Measurements from ENCODE around the gene FYN. TPM values are rescaled to one million over a fixed set of nuclear protein-coding genes. Genes with fewer than 3 reads are reported as not detected.

The FYN gene
- polyA plus RNA-seq, 1 donor: 127 TPM

- no peak for DNase-seq (ENCODE audit: low read depth)
Observed at GRCh38 chr6:111831408-111831807, 41.8 kb downstream of the FYN start.

- no peak for DNase-seq (ENCODE audit: low read depth)
Observed at GRCh38 chr6:111829998-111830397, 43.3 kb downstream of the FYN start.

- DNase-seq (ENCODE audit: low read depth): no peak
Observed at GRCh38 chr6:111829581-111829980, 43.7 kb downstream of the FYN start.

DNA sequence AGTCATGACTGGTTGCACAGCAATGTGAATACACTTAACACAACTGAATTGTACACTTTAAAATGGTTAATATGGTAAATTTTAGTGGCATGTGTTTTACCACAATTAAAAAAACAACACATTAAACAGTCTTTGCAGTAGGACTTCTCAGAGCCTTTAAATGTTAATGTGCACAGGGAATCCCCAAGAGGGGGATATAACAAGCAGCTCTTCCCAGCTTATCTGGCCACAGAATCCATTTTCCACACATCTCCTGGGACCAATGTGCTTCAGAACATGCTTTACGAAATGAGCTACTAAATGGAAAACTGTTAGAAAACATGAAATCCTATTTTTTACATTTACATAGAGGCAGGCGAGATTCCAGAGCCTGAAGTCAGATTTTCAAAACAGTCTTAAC lies 44.4 kb downstream of the FYN start:
- DNase-seq (ENCODE audit: low read depth): no peak

DNA sequence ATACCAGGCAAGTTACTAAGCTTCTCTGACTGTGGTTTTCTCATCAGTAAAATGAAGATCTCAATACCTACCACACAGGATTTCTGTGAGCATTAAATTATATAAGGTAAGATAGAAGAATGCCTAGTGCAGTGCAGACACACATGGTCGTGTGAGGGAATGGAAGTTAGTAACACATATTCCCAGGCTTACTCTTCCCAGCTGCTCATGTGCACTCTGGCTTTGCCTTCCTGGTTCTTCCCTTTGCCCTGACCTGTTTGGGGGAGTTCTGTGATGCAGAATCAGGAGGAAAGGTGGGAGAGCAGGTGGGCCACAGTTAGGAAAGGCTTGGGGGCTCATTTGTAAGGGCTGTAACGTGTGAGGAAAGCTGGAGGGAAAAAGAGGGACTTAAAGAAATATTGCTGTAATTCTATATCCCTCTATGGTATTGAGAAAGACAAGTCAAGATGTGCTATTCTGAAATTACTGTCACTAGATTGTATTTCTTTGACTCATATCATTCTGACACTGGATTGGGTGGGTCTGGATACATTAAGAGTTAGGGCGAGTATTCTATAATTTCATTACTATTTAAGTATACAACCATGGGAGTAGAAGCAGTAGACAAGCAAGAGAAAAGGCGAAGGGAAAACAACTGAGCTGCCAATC lies 47.7 kb downstream of the FYN start:
- no peak for DNase-seq (ENCODE audit: low read depth)

DNA sequence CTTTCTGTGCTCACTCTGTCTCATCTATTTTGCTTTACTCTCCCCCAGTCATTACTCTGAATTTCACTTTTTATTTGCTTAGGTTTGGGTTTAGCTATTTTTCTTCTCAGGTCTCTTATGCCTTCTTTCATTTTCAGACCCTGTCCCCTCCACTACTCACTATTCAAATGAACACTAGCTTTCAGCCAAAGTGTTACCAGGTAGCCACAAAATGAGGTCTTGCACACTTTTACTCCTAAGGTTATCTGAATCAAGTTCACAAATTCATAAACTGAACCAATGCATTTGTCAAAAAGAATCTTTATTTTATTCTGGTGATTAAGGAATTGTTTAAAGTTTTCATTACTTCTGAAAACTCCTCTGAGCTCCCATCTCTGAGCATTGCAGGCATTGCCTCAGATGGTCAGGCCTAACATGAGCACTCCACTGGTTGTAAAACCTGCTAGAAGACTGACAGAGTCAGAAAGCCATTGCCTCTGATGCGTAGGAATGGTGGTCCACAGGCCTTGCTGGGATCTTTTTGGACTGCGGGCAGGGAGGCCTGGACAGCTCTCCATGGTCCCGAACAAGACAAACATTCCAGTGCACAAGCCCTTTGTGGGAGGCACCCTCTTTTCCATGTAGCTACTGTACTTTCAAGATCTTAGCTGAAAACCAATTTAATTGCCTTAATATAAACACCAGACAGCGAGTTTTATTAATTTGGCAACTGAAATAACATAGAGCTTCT lies 48.5 kb downstream of the FYN start:
- no peak for DNase-seq (ENCODE audit: low read depth)

DNA sequence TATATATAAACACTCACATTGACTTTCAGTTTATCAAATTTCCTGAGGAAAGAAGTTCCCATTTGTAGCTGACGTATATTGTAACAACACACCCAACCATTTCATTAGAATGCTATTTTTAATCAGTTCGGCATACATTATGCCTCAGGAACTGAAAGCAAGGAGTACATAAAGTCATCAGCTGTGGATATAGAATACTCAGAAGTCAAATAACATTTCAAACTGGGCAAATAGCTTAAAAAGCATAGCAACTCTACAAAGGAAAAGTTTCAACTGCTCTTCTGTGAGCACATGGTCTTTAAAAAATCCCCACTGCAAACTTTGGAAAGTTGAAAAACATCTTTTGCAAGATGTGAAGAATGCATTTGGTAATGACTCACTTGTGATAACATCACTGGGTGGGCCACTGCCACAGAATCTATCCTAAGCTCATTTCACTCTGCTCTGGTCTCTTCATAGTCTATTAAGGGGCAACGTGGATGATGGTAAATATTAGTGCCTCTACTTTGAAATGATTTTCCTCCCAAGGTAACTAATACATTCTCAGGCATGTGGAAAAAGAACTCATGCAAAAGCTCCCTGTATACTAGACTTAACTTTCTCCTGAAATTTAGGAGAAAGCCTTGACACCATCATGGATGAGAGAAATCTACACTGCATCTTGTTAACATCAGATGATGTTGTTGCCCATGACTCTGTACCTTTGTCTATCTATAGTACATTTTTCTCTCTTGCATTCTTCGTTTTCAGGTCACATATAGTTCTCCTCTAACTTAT lies 49.2 kb downstream of the FYN start:
- no peak for DNase-seq (ENCODE audit: low read depth)

- no peak for DNase-seq (ENCODE audit: low read depth)
Observed at GRCh38 chr6:111823012-111823411, 50.2 kb downstream of the FYN start.

DNA sequence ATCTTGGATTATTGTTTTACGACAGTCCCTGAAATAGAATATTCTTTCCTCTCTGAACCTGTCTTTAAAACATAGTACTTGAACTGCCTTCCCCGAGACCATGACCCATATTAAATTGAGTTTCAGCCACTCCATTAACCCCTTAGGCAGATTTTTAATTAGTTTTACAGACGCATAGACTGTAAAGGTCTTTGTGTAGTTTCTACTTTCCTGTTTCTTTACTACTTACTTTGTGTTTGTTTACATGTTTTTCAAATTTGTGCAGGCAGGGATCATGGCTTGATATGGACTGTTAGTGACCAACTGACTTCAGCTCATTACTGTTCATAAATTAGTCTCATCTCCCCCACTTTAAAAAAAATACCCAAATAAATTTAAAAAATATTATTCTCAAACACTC lies 53.8 kb downstream of the FYN start:
- DNase-seq (ENCODE audit: low read depth): no peak

- DNase-seq (ENCODE audit: low read depth): no peak
Observed at GRCh38 chr6:111818539-111819226, 54.6 kb downstream of the FYN start.

- no peak for DNase-seq (ENCODE audit: low read depth)
Observed at GRCh38 chr6:111817451-111818120, 55.7 kb downstream of the FYN start.

DNA sequence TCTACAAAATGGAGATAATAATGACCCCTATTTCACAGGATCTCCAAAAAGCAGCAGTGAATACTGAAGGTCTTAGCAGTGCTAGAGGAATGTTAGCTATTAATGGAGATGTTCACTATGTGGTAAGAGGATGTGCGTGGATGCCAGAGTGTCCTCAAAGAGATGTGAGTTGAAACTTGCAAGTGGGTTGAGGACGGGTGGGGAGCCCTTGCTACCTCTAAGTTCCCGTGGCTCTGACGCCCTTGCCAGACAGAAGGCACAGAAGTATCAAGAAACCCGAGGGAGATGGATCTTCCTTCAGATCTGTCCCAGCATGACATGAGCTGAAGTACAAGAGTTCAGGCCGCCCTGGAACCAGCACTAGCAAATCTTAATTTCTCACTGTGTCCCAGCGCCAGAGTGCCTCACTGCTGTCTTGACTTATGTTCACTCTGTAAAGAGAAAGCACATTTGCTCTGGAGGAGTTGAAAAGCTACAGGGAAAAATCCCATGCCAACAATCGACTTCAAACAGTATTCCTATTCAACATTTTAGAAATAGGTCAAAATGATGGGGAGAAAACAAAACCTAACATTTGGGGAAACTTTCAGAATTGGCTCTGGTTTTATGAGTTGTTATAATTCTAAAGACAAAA lies 59.5 kb downstream of the FYN start:
- no peak for DNase-seq (ENCODE audit: low read depth)

DNA sequence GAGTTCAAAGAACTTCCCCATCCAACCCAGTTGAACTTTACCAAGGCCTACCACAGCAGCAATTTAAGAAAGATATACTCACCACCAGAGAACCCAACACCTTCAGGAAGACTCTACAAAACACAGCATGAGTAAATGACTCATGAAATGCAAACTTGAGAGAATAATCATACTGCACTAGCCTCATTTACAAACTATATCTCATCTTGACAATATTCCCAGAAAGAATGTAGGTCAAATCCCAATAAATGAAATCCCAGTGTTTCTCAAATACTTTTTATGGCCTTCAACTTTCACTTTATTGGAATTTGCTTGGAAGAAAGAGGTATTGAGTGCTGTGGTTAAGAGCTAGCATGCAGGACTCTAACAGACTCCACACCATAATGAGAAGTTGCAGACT lies 60.0 kb downstream of the FYN start:
- no peak for DNase-seq (ENCODE audit: low read depth)

- DNase-seq (ENCODE audit: low read depth): no peak
Observed at GRCh38 chr6:111812060-111813038, 60.9 kb downstream of the FYN start.

DNA sequence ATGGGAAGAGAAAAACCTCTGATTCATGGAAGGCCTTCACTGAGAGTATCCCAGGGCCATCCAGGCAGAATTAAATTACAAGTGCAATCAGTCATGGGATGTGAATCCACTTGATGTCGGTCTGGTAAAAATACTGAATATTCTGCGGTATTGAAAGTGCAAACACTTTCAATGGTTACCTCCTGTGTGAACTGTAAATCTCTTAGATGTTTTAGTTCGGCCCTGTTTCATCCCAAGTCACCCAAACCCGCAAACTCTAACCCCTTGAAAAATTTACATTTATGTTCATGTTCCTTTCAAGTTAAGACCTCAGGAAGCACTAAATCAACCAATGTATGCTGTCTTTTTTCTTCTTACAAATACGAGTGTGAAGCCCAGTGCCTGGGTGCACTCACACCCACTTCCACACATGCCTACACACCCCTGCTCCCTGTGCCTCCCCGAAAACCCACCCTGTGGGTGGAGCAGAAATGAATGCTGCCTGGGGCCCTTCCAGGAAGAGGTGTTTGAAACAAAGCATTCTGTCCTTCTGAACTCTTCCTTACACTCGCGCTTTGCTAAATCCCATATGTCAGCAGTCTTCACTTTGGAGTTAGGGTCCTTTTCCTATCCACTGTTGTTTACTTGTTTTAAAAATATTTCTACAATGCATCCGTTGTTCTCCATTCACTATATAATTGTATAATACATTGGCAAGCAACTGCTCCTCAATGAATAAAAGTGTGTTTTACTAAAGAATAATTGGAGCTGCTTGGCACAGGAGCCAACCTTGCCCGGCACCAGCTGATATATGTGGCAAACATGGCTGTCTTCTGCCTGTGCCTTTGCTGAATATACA lies 62.7 kb downstream of the FYN start:
- DNase-seq (ENCODE audit: low read depth): no peak

- no peak for DNase-seq (ENCODE audit: low read depth)
Observed at GRCh38 chr6:111809766-111810165, 63.5 kb downstream of the FYN start.

GRCh38 chr6:111809264-111809663 lies 64.0 kb downstream of the FYN start:
- no peak for DNase-seq (ENCODE audit: low read depth)

DNA sequence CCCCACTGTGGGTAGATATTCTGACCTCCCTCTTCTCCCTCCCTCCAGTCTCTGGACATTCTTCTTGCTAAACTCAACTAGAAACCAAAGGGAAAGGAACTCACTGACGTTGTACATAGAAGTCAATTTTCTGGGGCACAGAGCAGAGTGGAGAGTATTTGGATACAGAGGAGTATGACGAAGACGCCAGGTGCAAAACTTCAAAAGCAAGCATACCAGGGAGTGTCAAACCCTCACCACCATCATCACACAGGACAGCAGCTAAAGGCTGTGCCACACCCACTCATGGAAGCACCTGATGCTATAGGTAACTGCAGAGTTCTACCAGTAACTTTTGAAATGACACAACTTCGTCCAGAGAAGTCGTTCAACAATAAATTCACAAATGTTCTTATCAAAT lies 64.8 kb downstream of the FYN start:
- DNase-seq (ENCODE audit: low read depth): no peak

Measured in forelimb muscle (tissue), 1 donor.